ENCODE measurements around the gene DOCK9. TPM values are rescaled to one million over a fixed set of nuclear protein-coding genes. Genes with fewer than 3 reads are reported as not detected.

DOCK9 gene
- total RNA-seq, 6 donors from 2014 or later: 155 to 284 (median 170) TPM

DNA sequence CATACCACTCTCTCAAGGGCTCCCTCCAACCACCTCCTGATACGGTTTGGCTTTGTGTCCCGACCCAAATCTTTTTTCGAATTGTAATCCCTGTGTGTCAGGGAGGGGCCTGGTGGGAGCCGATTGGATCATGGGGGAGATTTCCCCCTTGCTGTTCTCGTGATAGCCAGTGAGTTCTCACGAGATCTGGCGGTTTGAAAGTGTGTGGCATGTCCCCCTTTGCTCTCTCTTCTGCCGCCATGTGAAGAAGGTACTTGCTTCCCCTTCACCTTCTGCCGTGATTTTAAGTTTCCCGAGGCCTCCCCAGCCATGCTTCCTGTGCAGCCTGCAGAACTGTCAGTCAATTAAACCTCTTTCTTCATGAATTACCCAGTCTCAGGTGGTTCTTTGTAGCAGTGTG lies 190.7 kb downstream of the DOCK9 start:
- WGBS, 2 donors: 74% methylated on average over 10 of the region's 10 CpGs
- Histone ChIP-seq H3K27me3 (no peaks in the 10 kb centered on the region), H3K4me1 (no peaks in the 10 kb centered on the region), H3K9me3 (no peaks in the 10 kb centered on the region), H3K4me3 (no peak overlapping the region), H3K27ac (no peak overlapping the region), H3K36me3 (peaks cover 0 to 3% (median under 1%) of the 10 kb centered on the region in 4 donors)
- TF ChIP-seq EP300 (IDR thresholded peaks at IDR 0.05): no peak
- no peak for ATAC-seq (ENCODE audit: low FRiP score in 2 of 2)
- no peak for DNase-seq

DNA sequence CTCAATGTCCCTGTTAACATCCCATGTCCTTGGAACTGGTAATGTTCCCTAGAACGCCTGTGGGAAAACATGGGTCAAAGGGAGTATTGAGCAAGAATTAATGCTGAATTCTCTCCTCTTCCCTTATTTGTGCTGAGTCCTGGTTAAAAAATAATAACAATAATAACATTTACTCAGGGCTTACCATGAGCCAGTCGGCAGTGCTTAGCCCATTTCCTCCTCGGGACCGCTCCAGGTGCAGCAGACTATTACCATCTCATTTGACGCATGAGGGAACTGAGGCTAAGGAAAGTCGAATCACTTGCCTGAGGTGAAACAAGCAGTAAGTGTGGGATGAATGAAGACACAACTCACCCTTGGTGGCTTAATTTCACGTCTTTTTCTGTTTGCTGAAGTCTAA lies 191.8 kb downstream of the DOCK9 start:
- H3K27me3 ChIP-seq: no peaks in the 10 kb centered on the region
- H3K9me3 ChIP-seq: no peaks in the 10 kb centered on the region
- TF ChIP-seq POLR2A (IDR thresholded peaks at IDR 0.05) (no peak), POLR2AphosphoS5 (IDR thresholded peaks at IDR 0.05) (no peak), EP300 (IDR thresholded peaks at IDR 0.05) (no peak)
- TF ChIP-seq, protein P1, sequence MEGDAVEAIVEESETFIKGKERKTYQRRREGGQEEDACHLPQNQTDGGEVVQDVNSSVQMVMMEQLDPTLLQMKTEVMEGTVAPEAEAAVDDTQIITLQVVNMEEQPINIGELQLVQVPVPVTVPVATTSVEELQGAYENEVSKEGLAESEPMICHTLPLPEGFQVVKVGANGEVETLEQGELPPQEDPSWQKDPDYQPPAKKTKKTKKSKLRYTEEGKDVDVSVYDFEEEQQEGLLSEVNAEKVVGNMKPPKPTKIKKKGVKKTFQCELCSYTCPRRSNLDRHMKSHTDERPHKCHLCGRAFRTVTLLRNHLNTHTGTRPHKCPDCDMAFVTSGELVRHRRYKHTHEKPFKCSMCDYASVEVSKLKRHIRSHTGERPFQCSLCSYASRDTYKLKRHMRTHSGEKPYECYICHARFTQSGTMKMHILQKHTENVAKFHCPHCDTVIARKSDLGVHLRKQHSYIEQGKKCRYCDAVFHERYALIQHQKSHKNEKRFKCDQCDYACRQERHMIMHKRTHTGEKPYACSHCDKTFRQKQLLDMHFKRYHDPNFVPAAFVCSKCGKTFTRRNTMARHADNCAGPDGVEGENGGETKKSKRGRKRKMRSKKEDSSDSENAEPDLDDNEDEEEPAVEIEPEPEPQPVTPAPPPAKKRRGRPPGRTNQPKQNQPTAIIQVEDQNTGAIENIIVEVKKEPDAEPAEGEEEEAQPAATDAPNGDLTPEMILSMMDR (IDR thresholded peaks at IDR 0.05): no peak
- ATAC-seq (ENCODE audit: low FRiP score in 2 of 2): no peak
- WGBS, 2 donors: 76 to 78% methylated on average over 7 of the region's 7 CpGs
- no peaks in the 10 kb centered on the region for H3K4me1 ChIP-seq
- H3K4me3 ChIP-seq: no peak overlapping the region
- H3K36me3 ChIP-seq: no peaks in the 10 kb centered on the region
- DNase-seq: no peak
- H3K27ac ChIP-seq: no peak overlapping the region

DNA sequence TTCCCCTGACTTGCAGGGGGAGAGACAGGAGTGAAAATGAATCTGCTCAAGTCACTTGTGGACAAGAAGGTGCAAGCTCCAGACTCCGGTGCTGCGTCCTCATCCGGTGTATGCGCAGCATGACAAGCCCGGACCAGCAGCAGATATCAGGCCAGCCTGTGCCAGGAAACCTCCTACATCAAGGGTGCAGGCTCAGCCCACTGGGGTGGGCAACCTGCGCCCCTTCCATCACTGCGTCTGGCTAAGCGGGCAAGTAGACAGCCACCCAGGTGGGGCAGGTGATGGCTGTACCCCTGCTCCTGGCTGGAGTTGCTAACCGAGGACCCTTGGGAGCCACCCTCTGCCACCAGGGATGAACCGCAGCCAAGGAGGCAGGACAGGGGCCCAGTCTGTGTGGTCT lies 192.5 kb downstream of the DOCK9 start:
- DNase-seq: no peak

DNA sequence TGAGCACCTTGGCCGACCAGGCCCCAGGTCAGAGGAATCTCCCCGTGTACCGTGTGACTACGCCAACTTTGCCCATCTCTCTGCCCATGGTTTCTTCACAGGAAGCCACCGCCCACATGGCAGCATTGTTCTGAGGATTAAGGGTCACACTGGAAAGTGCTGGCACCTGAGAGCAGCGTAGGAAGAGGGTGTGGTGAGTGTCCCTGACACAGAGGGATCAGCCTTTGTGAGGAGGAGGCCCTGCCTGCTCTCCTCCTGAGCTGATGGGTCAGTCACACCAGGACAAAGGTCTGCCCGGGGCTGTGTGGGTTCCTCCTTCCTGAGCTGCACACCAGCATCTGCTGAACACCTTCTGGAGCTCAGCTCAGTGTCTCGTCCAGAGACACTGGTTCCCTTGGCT lies 193.2 kb downstream of the DOCK9 start:
- ATAC-seq (ENCODE audit: low FRiP score in 2 of 2) (no peak), DNase-seq (no peak)
- WGBS, 2 donors: 61 to 76% methylated on average over 5 to 8 of the region's 8 CpGs
- Histone ChIP-seq H3K27ac (no peak overlapping the region), H3K4me3 (no peak overlapping the region), H3K27me3 (no peaks in the 10 kb centered on the region), H3K4me1 (no peaks in the 10 kb centered on the region), H3K9me3 (no peaks in the 10 kb centered on the region), H3K36me3 (no peaks in the 10 kb centered on the region)
- TF ChIP-seq POLR2A (IDR thresholded peaks at IDR 0.05) (no peak), EP300 (IDR thresholded peaks at IDR 0.05) (no peak), POLR2AphosphoS5 (IDR thresholded peaks at IDR 0.05) (no peak)
- TF ChIP-seq, protein P1 (IDR thresholded peaks at IDR 0.05): no peak

More for the DNA sequence above, 192.5 kb downstream of the DOCK9 start:
- Histone ChIP-seq H3K27me3 (no peaks in the 10 kb centered on the region), H3K4me1 (no peaks in the 10 kb centered on the region), H3K36me3 (no peaks in the 10 kb centered on the region), H3K9me3 (no peaks in the 10 kb centered on the region), H3K4me3 (no peak overlapping the region), H3K27ac (no peak overlapping the region)
- TF ChIP-seq POLR2A (IDR thresholded peaks at IDR 0.05) (no peak), EP300 (IDR thresholded peaks at IDR 0.05) (no peak), POLR2AphosphoS5 (IDR thresholded peaks at IDR 0.05) (no peak)
- TF ChIP-seq, protein P1 (IDR thresholded peaks at IDR 0.05): no peak
- WGBS, 2 donors: 80 to 93% methylated on average over 2 to 10 of the region's 10 CpGs
- no peak for ATAC-seq (ENCODE audit: low FRiP score in 2 of 2)

DNA sequence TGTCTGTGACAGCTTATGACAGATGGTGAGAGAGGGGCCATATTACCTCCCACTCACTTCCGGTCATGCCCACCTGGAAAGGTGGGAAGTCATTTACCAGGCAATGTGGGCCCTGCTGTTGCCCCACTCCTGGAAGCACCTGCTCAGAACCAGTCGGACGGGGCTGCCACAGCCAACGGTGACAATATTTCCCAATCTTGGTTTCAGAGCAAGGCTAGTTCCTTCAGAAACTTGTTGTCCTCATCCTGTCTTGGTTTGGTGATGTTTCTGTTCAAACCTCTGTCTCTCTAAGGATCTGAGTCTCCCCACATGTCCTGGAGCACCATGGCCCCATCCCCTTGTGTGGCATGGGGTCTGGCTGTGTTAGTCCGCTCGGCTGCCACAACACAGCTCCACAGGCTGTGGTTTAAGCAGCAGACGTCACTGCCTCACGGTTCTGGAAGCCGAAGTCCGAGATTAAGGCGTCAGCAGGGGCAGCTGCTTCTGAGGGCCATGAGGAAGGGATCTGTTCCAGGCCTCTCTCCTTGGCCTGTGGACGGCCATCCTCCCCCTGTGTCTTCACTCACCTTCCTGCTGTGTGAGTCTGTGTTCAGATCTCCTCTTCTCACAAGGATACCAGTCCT lies 193.9 kb downstream of the DOCK9 start:
- TF ChIP-seq EP300 (IDR thresholded peaks at IDR 0.05) (no peak), POLR2AphosphoS5 (IDR thresholded peaks at IDR 0.05) (no peak), POLR2A (IDR thresholded peaks at IDR 0.05) (no peak)
- TF ChIP-seq, protein P1 (IDR thresholded peaks at IDR 0.05): no peak
- Histone ChIP-seq H3K27me3 (no peaks in the 10 kb centered on the region), H3K4me1 (no peaks in the 10 kb centered on the region), H3K36me3 (no peaks in the 10 kb centered on the region), H3K9me3 (no peaks in the 10 kb centered on the region), H3K27ac (no peak overlapping the region), H3K4me3 (no peak overlapping the region)
- DNase-seq (no peak), ATAC-seq (ENCODE audit: low FRiP score in 2 of 2) (no peak)
- 76 to 90% methylated on average over 12 of the region's 12 CpGs for WGBS, 2 donors

Data from upper lobe of left lung (tissue), 6 donors.